Loucy (cell line): ENCODE measurements around the gene CTNNA2.

ENCODE experiments used
- EZH2phosphoT487 ChIP-seq: fragments of 200-600 bp; IDR thresholded peaks from 2 replicates; pipeline ENCODE4 v1.6.1; 2018; ENCODE audit warnings: antibody characterized with exemption, mild to moderate bottlenecking, moderate library complexity, borderline replicate concordance
- TF ChIP-seq, protein P1 (sequence below): fragments of 200-600 bp; sonication (generic); conservative IDR thresholded peaks from 2 replicates; pipeline ENCODE4 v1.5.1; 2014; ENCODE audit warnings: mild to moderate bottlenecking, antibody characterized with exemption, low read length

- TF ChIP-seq, protein P1, sequence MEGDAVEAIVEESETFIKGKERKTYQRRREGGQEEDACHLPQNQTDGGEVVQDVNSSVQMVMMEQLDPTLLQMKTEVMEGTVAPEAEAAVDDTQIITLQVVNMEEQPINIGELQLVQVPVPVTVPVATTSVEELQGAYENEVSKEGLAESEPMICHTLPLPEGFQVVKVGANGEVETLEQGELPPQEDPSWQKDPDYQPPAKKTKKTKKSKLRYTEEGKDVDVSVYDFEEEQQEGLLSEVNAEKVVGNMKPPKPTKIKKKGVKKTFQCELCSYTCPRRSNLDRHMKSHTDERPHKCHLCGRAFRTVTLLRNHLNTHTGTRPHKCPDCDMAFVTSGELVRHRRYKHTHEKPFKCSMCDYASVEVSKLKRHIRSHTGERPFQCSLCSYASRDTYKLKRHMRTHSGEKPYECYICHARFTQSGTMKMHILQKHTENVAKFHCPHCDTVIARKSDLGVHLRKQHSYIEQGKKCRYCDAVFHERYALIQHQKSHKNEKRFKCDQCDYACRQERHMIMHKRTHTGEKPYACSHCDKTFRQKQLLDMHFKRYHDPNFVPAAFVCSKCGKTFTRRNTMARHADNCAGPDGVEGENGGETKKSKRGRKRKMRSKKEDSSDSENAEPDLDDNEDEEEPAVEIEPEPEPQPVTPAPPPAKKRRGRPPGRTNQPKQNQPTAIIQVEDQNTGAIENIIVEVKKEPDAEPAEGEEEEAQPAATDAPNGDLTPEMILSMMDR = no peak
- no peak for TF ChIP-seq EZH2phosphoT487
Measured at GRCh38 chr2:80506563-80506962, 993.7 kb downstream of the CTNNA2 start.
